HCT116 (cell line): Measurements from ENCODE around the gene PTGDS. TPM values are rescaled to one million over a fixed set of nuclear protein-coding genes. Genes with fewer than 3 reads are reported as not detected.

Source experiments
- ATAC-seq: fragments of 200-7000 bp; cut with Tn5 transposase; 2 replicates; pipeline ENCODE4 v1.9.1; 2020; ENCODE audit warnings: mild to moderate bottlenecking, moderate library complexity
- BruUV-seq: library from RNA; stranded (reverse); fragments of 400-500 nt; replicated peaks from 2 replicates; lab custom pipeline; 2021; lab: Mats Ljungman, UMichigan
- CTCF ChIA-PET: fragments of 300-600 bp; sonication (Branson Sonifier 250); formaldehyde crosslinking; loops from one replicate; lab custom pipeline; 2021; ENCODE audit warnings: antibody characterized with exemption; lab: Charles Lee
- POLR2A ChIA-PET: fragments of 300-600, 350-600 bp; sonication (Branson Sonifier 250); formaldehyde crosslinking; loops from one replicate; lab custom pipeline; 2021; ENCODE audit warnings: antibody characterized with exemption; lab: Charles Lee
- RAD21 ChIA-PET, 2 experiments: fragments of 300-600 bp; sonication (Branson Sonifier 250); formaldehyde crosslinking; loops; one replicate each; lab custom pipeline; 2023; ENCODE audit warnings: low total read pairs in 2 of 2; ENCODE audit not compliant: uncharacterized antibody in 2 of 2, unreplicated experiment in 2 of 2, low non-redundant PET in 1 of 2; lab: Charles Lee
- DNase-seq: peaks from one replicate; pipeline ENCODE4 v3.0.0-alpha.2; 2010; ENCODE audit warnings: low read depth, low spot score
- H2AFZ ChIP-seq: fragments of 200-600 bp; shearing (Covaris generic), sonication (generic); 2 replicates; pipeline ENCODE4 v1.6.1; 2017; ENCODE audit warnings: low read depth, mixed run types, mixed read lengths, antibody characterized with exemption, low read length; ENCODE audit not compliant: poor library complexity, severe bottlenecking
- H3K27ac ChIP-seq: 2 replicates; pipeline ENCODE4 v1.5.1; 2012; ENCODE audit warnings: low read depth, low read length
- H3K27me3 ChIP-seq: fragments of 200-600 bp; sonication (generic); 2 replicates; pipeline ENCODE4 v1.6.1; 2016; ENCODE audit warnings: mixed run types, low read length, mixed read lengths; ENCODE audit not compliant: insufficient read depth
- H3K36me3 ChIP-seq, 2 experiments: fragments of 200-500 bp in 1 of 2; fragments of 200-600 bp in 1 of 2; sonication (Bioruptor generic) in 1 of 2; sonication (generic) in 1 of 2; 2 replicates each; pipeline versions ENCODE4 v1.5.1 to v1.6.1; 2014 to 2016; ENCODE audit warnings: low read length in 2 of 2, inconsistent platforms in 1 of 2, mixed read lengths in 1 of 2, mixed run types in 1 of 2; ENCODE audit not compliant: insufficient read depth in 2 of 2, control insufficient read depth in 1 of 2
- H3K4me1 ChIP-seq, 2 experiments: fragments of 200-600 bp in 1 of 2; sonication (generic) in 1 of 2; 2 replicates each; pipeline versions ENCODE4 v1.5.1 to v1.6.1; 2012 to 2017; ENCODE audit warnings: low read length in 2 of 2, inconsistent platforms in 1 of 2, mild to moderate bottlenecking in 1 of 2, mixed read lengths in 1 of 2, mixed run types in 1 of 2, moderate library complexity in 1 of 2; ENCODE audit not compliant: insufficient read depth in 2 of 2, control insufficient read depth in 1 of 2
- H3K4me2 ChIP-seq: fragments of 200-600 bp; sonication (generic); 2 replicates; pipeline ENCODE4 v1.6.1; 2017; ENCODE audit warnings: mixed run types, low read length, mixed read lengths
- H3K4me3 ChIP-seq, 2 experiments: fragments of 200-600 bp in 1 of 2; sonication (generic) in 1 of 2; replicated peaks in 1 of 2; 2 replicates each; pipeline ENCODE4 v1.5.1; 2011 to 2016; ENCODE audit warnings: low read length in 2 of 2, control low read depth in 1 of 2, low read depth in 1 of 2, mild to moderate bottlenecking in 1 of 2, mixed read lengths in 1 of 2, mixed run types in 1 of 2
- H3K79me2 ChIP-seq: fragments of 200-600 bp; sonication (generic); 2 replicates; pipeline ENCODE4 v1.6.1; 2017; ENCODE audit warnings: mild to moderate bottlenecking, mixed run types, low read length, moderate library complexity, mixed read lengths; ENCODE audit not compliant: insufficient read depth
- H3K9ac ChIP-seq: fragments of 200-600 bp; sonication (generic); 2 replicates; pipeline ENCODE4 v1.6.1; 2016; ENCODE audit warnings: low read length, mixed read lengths
- H3K9me2 ChIP-seq: fragments of 200-600 bp; sonication (generic), shearing (Covaris generic); 2 replicates; pipeline ENCODE4 v1.6.1; 2017; ENCODE audit warnings: mixed run types, mild to moderate bottlenecking, moderate library complexity; ENCODE audit not compliant: insufficient read depth
- H3K9me3 ChIP-seq, 2 experiments: fragments of 200-500 bp in 1 of 2; fragments of 200-600 bp in 1 of 2; sonication (Bioruptor generic) in 1 of 2; sonication (generic) in 1 of 2; 2 replicates each; pipeline ENCODE4 v1.6.1; 2014 to 2017; ENCODE audit warnings: low read length in 2 of 2, mixed read lengths in 2 of 2, inconsistent platforms in 1 of 2, low read depth in 1 of 2, mild to moderate bottlenecking in 1 of 2, mixed run types in 1 of 2, moderate library complexity in 1 of 2; ENCODE audit not compliant: control insufficient read depth in 1 of 2, insufficient read depth in 1 of 2
- H4K20me1 ChIP-seq: fragments of 200-600 bp; sonication (generic), shearing (Covaris generic); 2 replicates; pipeline ENCODE4 v1.6.1; 2017; ENCODE audit warnings: mixed run types, mild to moderate bottlenecking, moderate library complexity; ENCODE audit not compliant: insufficient read depth
- CBX3 ChIP-seq: IDR thresholded peaks from 2 replicates; pipeline ENCODE4 v1.6.1; 2012; ENCODE audit warnings: low read depth
- CEBPB ChIP-seq: IDR thresholded peaks from 2 replicates; pipeline ENCODE4 v1.6.1; 2012; ENCODE audit warnings: low read depth
- EGR1 ChIP-seq: IDR thresholded peaks from 2 replicates; pipeline ENCODE4 v1.6.1; 2012; ENCODE audit warnings: low read depth
- ELF1 ChIP-seq: IDR thresholded peaks from 2 replicates; pipeline ENCODE4 v1.6.1; 2012; ENCODE audit warnings: low read depth, borderline replicate concordance
- EZH2 ChIP-seq: fragments of 200-600 bp; sonication (generic); IDR thresholded peaks from 2 replicates; pipeline ENCODE4 v1.6.1; 2017; ENCODE audit warnings: antibody characterized with exemption, mixed run types
- EZH2phosphoT487 ChIP-seq: fragments of 200-600 bp; IDR thresholded peaks from 2 replicates; pipeline ENCODE4 v1.6.1; 2018; ENCODE audit warnings: antibody characterized with exemption, borderline replicate concordance
- JUND ChIP-seq: IDR thresholded peaks from 2 replicates; pipeline ENCODE4 v1.6.1; 2012
- POLR2A ChIP-seq: IDR thresholded peaks from 2 replicates; pipeline ENCODE4 v1.7.0; 2011; ENCODE audit warnings: borderline replicate concordance; ENCODE audit not compliant: insufficient read depth, insufficient read length; ENCODE audit errors: extremely low read depth
- POLR2AphosphoS5 ChIP-seq: IDR thresholded peaks from 2 replicates; pipeline ENCODE4 v1.6.1; 2011; ENCODE audit warnings: mild to moderate bottlenecking, low read depth, low read length, moderate library complexity
- RAD21 ChIP-seq: IDR thresholded peaks from 2 replicates; pipeline ENCODE4 v1.6.1; 2012; ENCODE audit warnings: low read depth, mild to moderate bottlenecking
- SIN3A ChIP-seq: IDR thresholded peaks from 2 replicates; pipeline ENCODE4 v1.6.1; 2012; ENCODE audit warnings: low read depth
- SP1 ChIP-seq: IDR thresholded peaks from 2 replicates; pipeline ENCODE4 v1.6.1; 2012; ENCODE audit warnings: low read depth
- SRF ChIP-seq: IDR thresholded peaks from 2 replicates; pipeline ENCODE4 v1.6.1; 2012; ENCODE audit warnings: low read depth
- TCF7L2 ChIP-seq: IDR thresholded peaks from 2 replicates; pipeline ENCODE4 v1.7.0; 2011; ENCODE audit warnings: borderline replicate concordance, inconsistent platforms; ENCODE audit not compliant: insufficient read depth, insufficient read length; ENCODE audit errors: extremely low read depth
- YY1 ChIP-seq: IDR thresholded peaks from 2 replicates; pipeline ENCODE4 v1.6.1; 2011; ENCODE audit warnings: low read length, low read depth, moderate library complexity, mild to moderate bottlenecking; ENCODE audit not compliant: insufficient replicate concordance; ENCODE audit errors: extremely low read depth
- ZFX ChIP-seq: fragments of 450-650 bp; IDR thresholded peaks from 2 replicates; pipeline ENCODE4 v1.6.1; 2017
- ZNF274 ChIP-seq: fragments of 200-500 bp; sonication (Bioruptor generic); IDR thresholded peaks from 2 replicates; pipeline ENCODE4 v1.6.1; 2014; ENCODE audit warnings: mild to moderate bottlenecking, low read depth, low read length, inconsistent platforms
- intact Hi-C: fragments of 100-400 bp; cut with micrococcal nuclease; formaldehyde crosslinking; loops from 2 replicates; pipeline ENCODE4 v1.10.0; 2022
- total RNA-seq: library from RNA; stranded (reverse); gene quantifications from one replicate; pipeline ENCODE4 v1.2.1, GENCODE V29; 2021; ENCODE audit not compliant: unreplicated experiment
- TF ChIP-seq, protein P1 (sequence below), 3 experiments: fragments of 200-600 bp in 1 of 3; sonication (generic) in 1 of 3; IDR thresholded peaks in 2 of 3; conservative IDR thresholded peaks in 1 of 3; 2 replicates each; pipeline ENCODE4 v1.5.1; 2012 to 2017; ENCODE audit warnings: low read depth in 2 of 3, low read length in 2 of 3, antibody characterized with exemption in 1 of 3, borderline replicate concordance in 1 of 3, control low read depth in 1 of 3, mild to moderate bottlenecking in 1 of 3, mixed read lengths in 1 of 3, mixed run types in 1 of 3, moderate library complexity in 1 of 3; ENCODE audit not compliant: insufficient read depth in 1 of 3

Gene PTGDS
- total RNA-seq, 1 experiment from 2014 or later = 3.1 TPM

GRCh38 chr9:136997830-136998234, 20.5 kb downstream of the PTGDS start:
- no peak for TF ChIP-seq TCF7L2
- no peak for TF ChIP-seq ELF1
- TF ChIP-seq CBX3 = no peak
- TF ChIP-seq POLR2A = no peak
- no peak for TF ChIP-seq POLR2AphosphoS5
- no peak for TF ChIP-seq JUND
- TF ChIP-seq RAD21 = no peak
- no peak for TF ChIP-seq YY1
- TF ChIP-seq, all 23 proteins: peak for 0
- Histone ChIP-seq H3K27ac (peak overlapping the region; percentile 95), H3K36me3 (peaks cover 0 to 12% of the 10 kb centered on the region in 2 experiments; a peak in 2 of 4 replicates), H3K27me3 (no peaks in the 10 kb centered on the region), H3K4me2 (peak overlapping the region; percentile 88), H4K20me1 (no peaks in the 10 kb centered on the region), H3K9me2 (no peaks in the 10 kb centered on the region), H3K9me3 (no peaks in the 10 kb centered on the region), H3K79me2 (peaks cover 15% of the 10 kb centered on the region), H3K9ac (peak overlapping the region; percentile 57), H3K4me1 (peaks cover 53 to 82% of the 10 kb centered on the region in 2 experiments), H2AFZ (no peak overlapping the region), H3K4me3 (0 out of 4 replicates have a peak overlapping the region, but pooled peaks of 1 of the 2 experiments have one; percentile 56)
- ATAC-seq (no peak), DNase-seq (no peak)
- ChIA-PET POLR2A (no interaction called here), RAD21 (no interaction called here), CTCF (no interaction called here)
- intact Hi-C loops = no loop called here
- BruUV-seq = no TSS peak

- no peaks in the 10 kb centered on the region for H3K27me3 ChIP-seq
- H3K79me2 ChIP-seq = no peaks in the 10 kb centered on the region
- peaks cover 43 to 63% of the 10 kb centered on the region in 2 experiments for H3K4me1 ChIP-seq
- ChIA-PET POLR2A (interaction anchor here (2.9 kb wide), 1 partner anchor 8 kb away, joined by 19 read pairs; the partner anchor contains the start of gene PAXX), CTCF (no interaction called here), RAD21 (no interaction called here)
- no peak overlapping the region for H3K9ac ChIP-seq
- ATAC-seq = no peak
- no peak overlapping the region for H2AFZ ChIP-seq
- H3K4me3 ChIP-seq = no peak overlapping the region
- DNase-seq = no peak
- H3K36me3 ChIP-seq = no peaks in the 10 kb centered on the region
- peaks cover 0 to 3% of the 10 kb centered on the region in 2 experiments; a peak in 1 of 4 replicates for H3K9me3 ChIP-seq
- H3K4me2 ChIP-seq = 0 out of 2 replicates have a peak overlapping the region, but pooled peaks have one; percentile 1
- H3K27ac ChIP-seq = no peak overlapping the region
- BruUV-seq = no TSS peak
- intact Hi-C loops = no loop called here
- no peaks in the 10 kb centered on the region for H4K20me1 ChIP-seq
- no peaks in the 10 kb centered on the region for H3K9me2 ChIP-seq
- TF ChIP-seq ELF1 (no peak), CEBPB (no peak), EZH2 (no peak), EGR1 (no peak), EZH2phosphoT487 (no peak), SRF (no peak), ZNF274 (no peak), POLR2A (no peak), ZFX (no peak), TCF7L2 (no peak), RAD21 (no peak), SIN3A (no peak), SP1 (no peak), CBX3 (no peak), JUND (no peak)
- TF ChIP-seq, protein P1, sequence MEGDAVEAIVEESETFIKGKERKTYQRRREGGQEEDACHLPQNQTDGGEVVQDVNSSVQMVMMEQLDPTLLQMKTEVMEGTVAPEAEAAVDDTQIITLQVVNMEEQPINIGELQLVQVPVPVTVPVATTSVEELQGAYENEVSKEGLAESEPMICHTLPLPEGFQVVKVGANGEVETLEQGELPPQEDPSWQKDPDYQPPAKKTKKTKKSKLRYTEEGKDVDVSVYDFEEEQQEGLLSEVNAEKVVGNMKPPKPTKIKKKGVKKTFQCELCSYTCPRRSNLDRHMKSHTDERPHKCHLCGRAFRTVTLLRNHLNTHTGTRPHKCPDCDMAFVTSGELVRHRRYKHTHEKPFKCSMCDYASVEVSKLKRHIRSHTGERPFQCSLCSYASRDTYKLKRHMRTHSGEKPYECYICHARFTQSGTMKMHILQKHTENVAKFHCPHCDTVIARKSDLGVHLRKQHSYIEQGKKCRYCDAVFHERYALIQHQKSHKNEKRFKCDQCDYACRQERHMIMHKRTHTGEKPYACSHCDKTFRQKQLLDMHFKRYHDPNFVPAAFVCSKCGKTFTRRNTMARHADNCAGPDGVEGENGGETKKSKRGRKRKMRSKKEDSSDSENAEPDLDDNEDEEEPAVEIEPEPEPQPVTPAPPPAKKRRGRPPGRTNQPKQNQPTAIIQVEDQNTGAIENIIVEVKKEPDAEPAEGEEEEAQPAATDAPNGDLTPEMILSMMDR (IDR thresholded peaks at IDR 0.05 in 2 of 3, conservative IDR thresholded peaks at IDR 0.05 in 1 of 3; ENCODE audit: borderline replicate concordance in 1 of 3, insufficient read depth in 1 of 3, low read depth in 2 of 3, low read length in 2 of 3) = no peak
Measured at GRCh38 chr9:137000177-137000930, 23.1 kb downstream of the PTGDS start.
